ENCODE results near the gene CHD3.

- no peak for TF ChIP-seq EZH2 (IDR thresholded peaks at IDR 0.05; ENCODE audit: low read depth)
- TF ChIP-seq, protein P1, sequence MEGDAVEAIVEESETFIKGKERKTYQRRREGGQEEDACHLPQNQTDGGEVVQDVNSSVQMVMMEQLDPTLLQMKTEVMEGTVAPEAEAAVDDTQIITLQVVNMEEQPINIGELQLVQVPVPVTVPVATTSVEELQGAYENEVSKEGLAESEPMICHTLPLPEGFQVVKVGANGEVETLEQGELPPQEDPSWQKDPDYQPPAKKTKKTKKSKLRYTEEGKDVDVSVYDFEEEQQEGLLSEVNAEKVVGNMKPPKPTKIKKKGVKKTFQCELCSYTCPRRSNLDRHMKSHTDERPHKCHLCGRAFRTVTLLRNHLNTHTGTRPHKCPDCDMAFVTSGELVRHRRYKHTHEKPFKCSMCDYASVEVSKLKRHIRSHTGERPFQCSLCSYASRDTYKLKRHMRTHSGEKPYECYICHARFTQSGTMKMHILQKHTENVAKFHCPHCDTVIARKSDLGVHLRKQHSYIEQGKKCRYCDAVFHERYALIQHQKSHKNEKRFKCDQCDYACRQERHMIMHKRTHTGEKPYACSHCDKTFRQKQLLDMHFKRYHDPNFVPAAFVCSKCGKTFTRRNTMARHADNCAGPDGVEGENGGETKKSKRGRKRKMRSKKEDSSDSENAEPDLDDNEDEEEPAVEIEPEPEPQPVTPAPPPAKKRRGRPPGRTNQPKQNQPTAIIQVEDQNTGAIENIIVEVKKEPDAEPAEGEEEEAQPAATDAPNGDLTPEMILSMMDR (conservative IDR thresholded peaks at IDR 0.05) = no peak
Observed at GRCh38 chr17:7909089-7909488, 20.5 kb downstream of the CHD3 start.

Data from PC-9 (cell line).